K562 (cell line): Measurements from ENCODE around the gene GRIN1. TPM values are rescaled to one million over a fixed set of nuclear protein-coding genes. Genes with fewer than 3 reads are reported as not detected.

Experiments used
- ARID3A ChIP-seq: IDR thresholded peaks from 2 replicates; pipeline ENCODE4 v1.6.1; 2012; ENCODE audit warnings: low read depth, low read length, improper control_type of control experiment, borderline replicate concordance
- E2F3 ChIP-seq: fragments of 250-450 bp; sonication (Bioruptor Pico); IDR thresholded peaks from 2 replicates; pipeline ENCODE4 v1.4.0; 2020; ENCODE audit warnings: mild to moderate bottlenecking
- EP400 ChIP-seq: fragments of 450-650 bp; IDR thresholded peaks from 2 replicates; pipeline ENCODE4 v1.6.1; 2017; ENCODE audit warnings: antibody characterized with exemption, mild to moderate bottlenecking, moderate library complexity
- FUS ChIP-seq: fragments of 200-400 bp; formaldehyde crosslinking; optimal IDR thresholded peaks from 2 replicates; pipeline ENCODE3; 2017; ENCODE audit warnings: low read depth, low read length
- HMBOX1 ChIP-seq: sonication (generic); IDR thresholded peaks from 2 replicates; pipeline ENCODE4 v1.6.1; 2016
- MED1 ChIP-seq: sonication (generic); formaldehyde crosslinking; IDR thresholded peaks from 2 replicates; pipeline ENCODE4 v1.8.1; 2023; ENCODE audit warnings: missing genetic modification reagents, borderline replicate concordance
- MEF2D ChIP-seq: conservative IDR thresholded peaks from 2 replicates; pipeline ENCODE4 v1.6.1; 2016; ENCODE audit warnings: low read depth, missing genetic modification characterization, missing compliant biosample characterization
- NCOA4 ChIP-seq: fragments of 450-650 bp; IDR thresholded peaks from 2 replicates; pipeline ENCODE4 v1.6.1; 2018; ENCODE audit warnings: mild to moderate bottlenecking; ENCODE audit not compliant: partially characterized antibody
- NKRF ChIP-seq: fragments of 450-650 bp; IDR thresholded peaks from 2 replicates; pipeline ENCODE4 v1.6.1; 2016; ENCODE audit warnings: borderline replicate concordance
- NUFIP1 ChIP-seq: fragments of 450-650 bp; IDR thresholded peaks from 2 replicates; pipeline ENCODE4 v1.6.1; 2018; ENCODE audit not compliant: partially characterized antibody
- PURB ChIP-seq: sonication (generic); formaldehyde crosslinking; IDR thresholded peaks from 2 replicates; pipeline ENCODE4 v1.9.0; 2021; ENCODE audit warnings: low read depth, mild to moderate bottlenecking, missing genetic modification reagents
- THRB ChIP-seq: fragments of 450-650 bp; formaldehyde crosslinking; conservative IDR thresholded peaks from 2 replicates; pipeline ENCODE4 v1.4.0; 2022; ENCODE audit warnings: mild to moderate bottlenecking, missing genetic modification characterization
- ZBTB7A ChIP-seq: IDR thresholded peaks from 2 replicates; pipeline ENCODE4 v1.6.1; 2011; ENCODE audit warnings: low read depth, mild to moderate bottlenecking, low read length, moderate library complexity, borderline replicate concordance; ENCODE audit not compliant: control insufficient read depth
- ZNF12 ChIP-seq: sonication (generic); formaldehyde crosslinking; IDR thresholded peaks from 2 replicates; pipeline ENCODE4 v1.4.0; 2020; ENCODE audit warnings: mild to moderate bottlenecking, missing genetic modification reagents
- ZNF75A ChIP-seq: fragments of 450-650 bp; formaldehyde crosslinking; IDR thresholded peaks from 2 replicates; pipeline ENCODE4 v1.4.0; 2020; ENCODE audit warnings: mild to moderate bottlenecking
- polyA plus RNA-seq, 8 experiments: library from polyadenylated mRNA; depleted of rRNA in 4 of 8; stranded (reverse) in 5 of 8; unstranded in 3 of 8; fragments of >200 nt; fragmentation: Nextera tagmentation in 2 of 8; fragmentation: Illumina TruSeq in 1 of 8; extraction: Ambion mirVana in 2 of 8; extraction: Trizol in 1 of 8; gene quantifications; 2 replicates each; pipeline versions ENCODE4 v1.2.1 to v1.2.3, GENCODE V29; 2011 to 2014; ENCODE audit warnings: inconsistent platforms in 1 of 8, missing spikeins in 1 of 8
- total RNA-seq, 7 experiments: library from RNA; depleted of rRNA in 6 of 7; stranded (reverse); fragments of >200 nt in 6 of 7; fragmentation: Illumina TruSeq in 2 of 7; extraction: Trizol in 2 of 7; gene quantifications; 2 replicates each; pipeline versions ENCODE4 v1.2.1 to v1.2.3, GENCODE V29; 2011 to 2021; ENCODE audit warnings: low replicate concordance in 1 of 7

Gene GRIN1
- total and polyA plus RNA-seq, 9 of the 15 experiments (the other 6 are each of a cell fraction or from before 2014, with no cell fraction given), result 0.03 to 0.35 (median 0.16) TPM; not detected in 6

GRCh38 chr9:137176302-137177182, 37.6 kb downstream of the GRIN1 start (continued):
- no peak for TF ChIP-seq EP400
- TF ChIP-seq MED1, result no peak
- no peak for TF ChIP-seq NCOA4
- no peak for TF ChIP-seq PURB (CRISPR knock-in tag)
- no peak for TF ChIP-seq NKRF
- no peak for TF ChIP-seq NUFIP1
- no peak for TF ChIP-seq ZNF12 (CRISPR knock-in tag)
- no peak for TF ChIP-seq HMBOX1
- TF ChIP-seq E2F3 (CRISPR knock-in tag), result no peak
- peak; percentile 17; the same call in 1 of the 2 replicates for TF ChIP-seq ZBTB7A
- TF ChIP-seq MEF2D (tag), result no peak
- TF ChIP-seq ARID3A, result no peak
- TF ChIP-seq THRB (CRISPR knock-in tag), result no peak
- TF ChIP-seq ZNF75A (CRISPR knock-in tag), result no peak
- TF ChIP-seq FUS, result no peak
